GM12872 (cell line): ENCODE measurements around the gene KRT6A.

Source experiments
- TF ChIP-seq, protein P1 (sequence below): IDR thresholded peaks from 3 replicates; pipeline ENCODE4 v1.5.1; 2011; ENCODE audit warnings: low read depth, mild to moderate bottlenecking, low read length, moderate library complexity; ENCODE audit not compliant: insufficient read depth

KRT6A gene

DNA sequence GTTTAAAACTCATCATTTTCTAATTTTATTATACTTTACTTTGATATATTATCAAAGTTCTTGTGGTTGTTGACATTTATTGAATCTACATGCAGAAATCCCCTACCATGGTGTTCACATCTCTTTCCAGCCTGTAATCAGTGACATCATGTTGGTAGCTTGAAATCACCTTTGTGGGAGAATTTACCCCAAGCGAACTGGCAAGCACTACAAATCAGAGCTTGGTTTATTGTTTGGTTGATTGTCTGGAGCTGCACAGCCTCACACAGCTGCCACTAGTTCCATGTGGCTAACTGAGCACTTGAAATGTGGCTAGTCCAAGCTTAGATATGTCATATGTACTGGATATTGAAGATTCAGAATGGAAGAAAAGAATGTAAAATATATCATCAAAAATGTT is 42.5 kb upstream of the KRT6A start:
- TF ChIP-seq, protein P1, sequence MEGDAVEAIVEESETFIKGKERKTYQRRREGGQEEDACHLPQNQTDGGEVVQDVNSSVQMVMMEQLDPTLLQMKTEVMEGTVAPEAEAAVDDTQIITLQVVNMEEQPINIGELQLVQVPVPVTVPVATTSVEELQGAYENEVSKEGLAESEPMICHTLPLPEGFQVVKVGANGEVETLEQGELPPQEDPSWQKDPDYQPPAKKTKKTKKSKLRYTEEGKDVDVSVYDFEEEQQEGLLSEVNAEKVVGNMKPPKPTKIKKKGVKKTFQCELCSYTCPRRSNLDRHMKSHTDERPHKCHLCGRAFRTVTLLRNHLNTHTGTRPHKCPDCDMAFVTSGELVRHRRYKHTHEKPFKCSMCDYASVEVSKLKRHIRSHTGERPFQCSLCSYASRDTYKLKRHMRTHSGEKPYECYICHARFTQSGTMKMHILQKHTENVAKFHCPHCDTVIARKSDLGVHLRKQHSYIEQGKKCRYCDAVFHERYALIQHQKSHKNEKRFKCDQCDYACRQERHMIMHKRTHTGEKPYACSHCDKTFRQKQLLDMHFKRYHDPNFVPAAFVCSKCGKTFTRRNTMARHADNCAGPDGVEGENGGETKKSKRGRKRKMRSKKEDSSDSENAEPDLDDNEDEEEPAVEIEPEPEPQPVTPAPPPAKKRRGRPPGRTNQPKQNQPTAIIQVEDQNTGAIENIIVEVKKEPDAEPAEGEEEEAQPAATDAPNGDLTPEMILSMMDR, result no peak

DNA sequence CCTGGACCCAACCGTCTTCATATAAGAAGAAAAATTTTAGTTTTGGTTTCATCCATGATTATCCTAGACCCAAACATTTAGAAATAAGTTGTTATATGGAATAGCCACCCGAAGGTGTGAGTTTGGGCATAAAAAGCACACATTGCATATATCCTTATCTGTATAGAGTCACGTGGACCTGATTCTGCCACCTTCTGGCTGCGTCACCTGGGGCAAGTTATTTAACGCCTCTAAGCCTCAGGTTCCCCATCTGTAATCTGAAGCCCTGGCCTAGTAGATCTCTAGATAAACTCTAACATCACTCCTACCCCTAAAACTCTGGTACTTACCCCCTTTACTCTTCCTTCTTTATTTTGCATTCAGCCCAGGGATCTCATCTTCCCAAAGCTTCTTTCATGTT is 41.4 kb upstream of the KRT6A start:
- TF ChIP-seq, protein P1, result no peak

DNA sequence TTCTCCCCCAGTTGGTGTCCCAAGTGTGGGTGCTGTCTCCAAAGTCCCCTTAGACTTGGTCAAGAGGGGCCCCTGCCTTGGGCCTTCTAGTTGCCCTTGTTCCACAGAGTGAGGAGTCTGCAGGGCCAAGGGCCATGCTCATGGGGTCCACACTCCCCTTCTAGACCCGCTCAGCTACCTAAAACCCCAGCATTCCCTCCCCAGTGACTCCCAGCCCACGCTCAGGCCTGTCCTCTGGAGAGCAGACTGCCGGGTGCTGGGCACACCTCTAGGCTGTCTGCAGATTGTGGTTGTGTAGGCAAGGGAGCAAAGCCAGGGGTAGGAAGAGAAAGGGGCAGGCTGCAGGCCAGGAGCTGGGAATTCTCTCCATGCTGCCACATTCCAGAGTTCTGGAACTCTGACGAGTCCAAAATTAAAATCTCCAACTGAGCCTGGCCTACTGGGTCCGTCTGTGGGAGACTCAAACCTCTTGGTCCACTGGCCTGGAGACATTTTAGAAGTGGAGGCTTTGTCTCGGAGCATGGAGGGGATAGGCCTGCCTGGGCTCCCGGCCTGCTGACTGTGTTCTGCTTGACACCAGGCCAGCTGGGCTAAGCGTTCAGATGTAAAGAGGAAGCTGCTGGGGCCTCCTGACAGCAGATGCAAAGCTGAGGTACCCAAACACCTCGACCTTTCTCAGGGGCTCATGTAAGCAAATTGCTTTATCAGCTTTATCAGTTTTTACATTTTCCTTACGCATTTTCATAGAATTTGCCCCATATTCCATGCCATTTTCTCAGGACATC is 40.8 kb upstream of the KRT6A start:
- TF ChIP-seq, protein P1, result no peak

DNA sequence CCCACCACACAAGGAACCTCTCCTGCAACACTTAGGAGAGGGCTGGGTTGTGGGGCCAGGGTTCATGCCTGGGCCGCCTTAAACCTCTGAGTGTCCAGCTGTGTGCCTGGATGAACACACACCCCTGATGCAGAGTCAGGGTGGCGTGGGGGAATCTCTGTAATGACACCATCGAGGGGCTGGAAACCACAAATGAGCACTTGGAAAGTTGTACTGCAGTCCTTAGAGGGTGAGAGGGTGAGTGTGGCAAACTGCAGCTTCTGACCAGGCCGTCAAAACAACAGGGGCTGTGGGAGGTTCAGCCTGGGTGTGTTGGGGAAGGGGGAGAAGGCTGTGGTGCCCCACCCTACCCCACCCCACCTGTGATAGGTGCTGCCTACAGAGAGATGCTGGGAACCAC is 39.6 kb upstream of the KRT6A start:
- TF ChIP-seq, protein P1, result no peak

DNA sequence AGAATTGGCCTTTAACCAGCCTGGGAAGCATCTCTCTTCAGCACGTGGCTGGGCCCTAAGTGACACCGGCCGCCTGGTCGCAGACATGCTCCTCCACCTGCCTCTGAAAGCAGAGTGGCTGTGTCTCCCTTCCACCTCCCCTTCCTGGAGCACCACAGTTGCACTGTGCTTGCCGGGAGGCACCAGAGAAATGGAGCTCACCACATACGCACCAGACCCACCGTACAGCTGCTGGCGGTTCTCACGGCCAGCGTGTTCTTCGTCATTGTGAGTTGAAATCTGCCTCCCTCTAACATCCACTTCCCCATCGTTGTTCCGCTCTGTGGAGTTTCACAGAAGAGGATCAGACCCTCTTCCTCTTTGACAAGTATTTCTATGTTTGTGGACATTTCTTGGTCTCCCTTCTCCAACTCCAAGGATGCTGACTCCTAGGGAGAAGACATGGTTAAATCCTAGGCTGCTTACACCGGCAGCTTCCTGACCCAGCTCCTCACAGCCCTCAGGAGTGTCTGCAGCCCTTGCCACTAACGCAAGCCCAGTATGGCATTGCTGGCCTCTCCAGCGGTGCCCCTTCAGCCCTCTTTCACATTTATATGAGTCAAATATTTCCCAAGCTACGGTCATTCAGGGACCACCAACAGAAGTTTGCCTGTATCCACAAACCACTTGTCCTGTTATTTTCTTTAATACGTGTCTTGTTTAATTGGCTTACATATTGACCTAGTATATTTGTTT is 38.7 kb upstream of the KRT6A start:
- TF ChIP-seq, protein P1, result no peak

DNA sequence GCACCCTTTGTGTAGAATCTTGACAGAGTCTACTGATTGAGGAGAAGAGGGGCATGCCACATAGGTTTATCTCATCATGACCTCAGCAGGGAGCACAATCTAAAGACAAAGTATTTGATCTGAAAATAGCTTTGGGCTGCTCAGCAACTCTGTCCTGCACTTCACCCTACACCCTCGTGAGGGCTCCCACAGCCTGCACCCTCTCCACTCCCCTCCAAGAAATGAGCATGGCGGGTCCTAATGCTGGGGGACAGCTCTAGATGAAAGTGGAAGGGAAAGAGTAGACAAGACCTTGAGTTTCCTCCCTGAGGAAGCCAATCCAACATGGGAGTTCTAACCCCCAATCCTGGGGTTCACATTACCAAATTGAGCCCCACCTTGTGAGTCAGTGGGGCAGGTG is 37.8 kb upstream of the KRT6A start:
- TF ChIP-seq, protein P1, result no peak

DNA sequence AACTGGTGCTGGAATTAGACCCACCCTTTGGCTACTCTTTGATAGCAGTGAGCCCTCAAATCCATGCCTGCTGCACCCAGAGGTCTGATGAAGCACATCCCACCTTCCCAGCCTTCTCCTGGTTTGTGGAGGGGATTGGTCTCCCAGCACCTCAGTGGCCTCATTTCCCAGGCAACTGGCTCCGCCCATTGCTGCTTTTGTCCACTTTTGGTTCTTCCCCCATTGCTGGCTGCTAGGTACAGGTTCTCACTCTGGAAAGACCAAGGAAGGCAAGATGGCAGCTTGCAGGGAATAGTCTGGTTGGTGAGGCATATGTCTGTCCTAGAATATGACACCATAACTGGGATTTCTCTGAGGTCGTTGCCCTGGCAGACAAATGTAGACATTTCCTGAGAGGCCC is 37.3 kb upstream of the KRT6A start:
- TF ChIP-seq, protein P1, result no peak
